GM12892 (cell line): Measurements from ENCODE around the gene SPANXB1. TPM values are rescaled to one million over a fixed set of nuclear protein-coding genes. Genes with fewer than 3 reads are reported as not detected.
"Not testable (repeated sequence)": the region's sequence is repeated elsewhere in the genome, so short reads cannot be mapped to it uniquely, and the experiment has no call there.

Experiments used
- DNase-seq: peaks from one replicate; pipeline ENCODE4 v3.0.0; 2011; ENCODE audit not compliant: insufficient read length
- FAIRE-seq: peaks from 2 replicates; lab custom pipeline; 2011; peaks lifted over from hg19 to GRCh38; lab: Jason Lieb, UNC
- POLR2A ChIP-seq: IDR thresholded peaks from 2 replicates; pipeline ENCODE4 v1.6.1; 2011; ENCODE audit warnings: low read depth, low read length, control low read depth
- POLR2AphosphoS5 ChIP-seq: IDR thresholded peaks from 2 replicates; pipeline ENCODE4 v1.6.1; 2011; ENCODE audit warnings: low read depth, low read length, control low read depth
- TAF1 ChIP-seq: IDR thresholded peaks from 2 replicates; pipeline ENCODE4 v1.6.1; 2011; ENCODE audit warnings: low read depth, mild to moderate bottlenecking, control low read depth, low read length, borderline replicate concordance
- polyA plus RNA-seq: library from polyadenylated mRNA; unstranded; fragments of >200 nt; gene quantifications from one replicate; pipeline ENCODE4 v1.2.1, GENCODE V29; 2012; ENCODE audit warnings: missing spikeins, inconsistent platforms; ENCODE audit not compliant: missing spikeins

Gene SPANXB1
- not detected for polyA plus RNA-seq

DNA sequence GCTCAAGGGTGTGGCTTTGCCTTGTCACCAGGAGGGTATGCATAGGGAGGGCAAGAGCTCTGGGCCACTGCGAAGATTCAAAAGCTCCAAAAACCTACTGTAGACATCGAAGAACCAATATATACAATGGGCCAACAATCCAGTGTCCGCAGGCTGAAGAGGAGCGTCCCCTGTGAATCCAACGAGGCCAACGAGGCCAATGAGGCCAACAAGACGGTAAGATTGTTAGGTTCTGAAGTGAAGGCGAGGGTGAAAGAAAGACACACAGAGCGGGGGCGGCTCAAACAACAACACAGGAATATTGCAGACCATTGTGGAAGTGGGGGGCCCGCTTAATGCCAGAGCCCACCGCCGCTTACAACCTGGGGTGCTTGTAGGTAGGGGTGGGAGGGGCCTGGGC is at the start of gene SPANXB1:
Gene SPANXB1, plus strand, starts transcription at position 27 of the 400 bp plus-strand sequence. Its CDS starts 100 bp downstream, at position 127.
- FAIRE-seq, DNase-seq: not testable (repeated sequence)

- TF ChIP-seq POLR2AphosphoS5, result no peak
- TF ChIP-seq POLR2A, result no peak
- TF ChIP-seq TAF1, result no peak
- FAIRE-seq (no peak), DNase-seq (no peak)
These were observed 35.4 kb upstream of the SPANXB1 start for GRCh38 chrX:140967036-140967435.

- TF ChIP-seq POLR2A, result no peak
- no peak for TF ChIP-seq POLR2AphosphoS5
- FAIRE-seq (no peak), DNase-seq (no peak)
These were observed 31.1 kb upstream of the SPANXB1 start for GRCh38 chrX:140971099-140971795.

DNA sequence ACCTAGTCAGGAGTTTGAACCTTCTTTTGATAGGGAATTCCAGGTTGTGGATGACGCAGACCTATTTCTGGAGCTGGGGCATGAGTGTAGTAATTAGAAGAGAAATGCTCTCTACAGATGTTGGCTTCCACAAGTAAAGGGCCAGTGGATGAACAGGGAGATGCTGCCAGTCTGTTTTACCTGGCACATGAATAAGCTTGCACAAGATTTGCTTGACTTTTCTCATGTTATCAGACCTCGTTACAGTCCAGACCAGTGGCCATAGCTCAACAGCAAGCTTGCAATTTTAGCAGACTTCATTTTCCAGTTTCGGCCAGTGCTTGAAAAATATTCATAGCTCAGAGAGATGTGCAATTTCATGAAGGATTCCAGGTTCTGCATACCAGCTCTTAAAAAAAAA is 26.9 kb upstream of the SPANXB1 start:
- no peak for DNase-seq
- TF ChIP-seq POLR2AphosphoS5 (no peak), TAF1 (no peak), POLR2A (no peak)

DNA sequence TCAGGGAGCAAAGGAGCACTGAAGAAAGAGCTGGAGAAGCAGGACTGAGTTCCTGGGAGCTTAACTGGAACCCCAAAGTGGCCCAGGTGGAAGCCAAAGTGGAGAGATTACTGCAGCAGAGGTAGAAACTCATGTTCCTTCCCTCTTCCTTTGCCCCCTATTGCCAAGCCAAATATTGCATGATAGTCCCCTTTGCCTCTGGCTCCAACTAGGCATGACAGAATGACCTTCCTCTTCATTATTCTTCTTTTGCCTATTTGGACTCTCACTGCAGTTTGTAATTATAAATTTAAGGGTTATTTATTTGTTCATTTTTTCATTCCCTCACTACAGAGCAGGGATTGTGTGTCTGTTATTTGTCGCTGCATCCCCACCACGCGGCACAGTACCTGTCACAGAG is 22.1 kb upstream of the SPANXB1 start:
- no peak for TF ChIP-seq TAF1
- TF ChIP-seq POLR2AphosphoS5, result no peak
- TF ChIP-seq POLR2A, result no peak
- DNase-seq (no peak), FAIRE-seq (no peak)

More for the DNA sequence above, 26.9 kb upstream of the SPANXB1 start:
- FAIRE-seq, result no peak

DNA sequence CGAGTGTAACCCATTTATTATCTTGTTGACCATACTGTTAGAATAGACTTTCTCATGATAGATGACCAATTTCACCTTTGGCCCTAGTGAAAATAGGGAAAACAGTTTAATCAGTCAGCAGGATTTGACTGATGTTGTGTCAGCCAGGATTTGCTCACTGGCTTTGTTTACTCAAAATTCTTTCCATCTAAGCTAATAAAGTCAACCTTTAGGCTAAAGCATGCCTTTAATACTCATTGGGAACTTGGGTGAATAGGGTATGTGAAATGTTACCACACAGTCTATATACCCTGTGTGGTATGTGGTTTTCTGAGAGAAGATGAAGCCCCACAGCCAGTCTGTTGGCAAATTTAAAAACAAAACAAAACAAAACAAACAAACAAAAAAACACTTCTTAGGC is 18.7 kb upstream of the SPANXB1 start:
- TF ChIP-seq POLR2A, result no peak
- no peak for TF ChIP-seq POLR2AphosphoS5
- TF ChIP-seq TAF1, result no peak
- DNase-seq (no peak), FAIRE-seq (no peak)

- FAIRE-seq, DNase-seq: not testable (repeated sequence)
These were observed 2.8 kb downstream of the SPANXB1 start for GRCh38 chrX:141005243-141005642.

- FAIRE-seq, result peak; percentile 21
- not testable (repeated sequence) for DNase-seq
These were observed 41.9 kb downstream of the SPANXB1 start for GRCh38 chrX:141044246-141044645.

GRCh38 chrX:141049878-141050277 is 47.5 kb downstream of the SPANXB1 start:
- not testable (repeated sequence) for DNase-seq, FAIRE-seq

- peak; percentile 24 for FAIRE-seq
- not testable (repeated sequence) for DNase-seq
These were observed 49.7 kb downstream of the SPANXB1 start for GRCh38 chrX:141052098-141052497.
